ENCODE measurements around the gene ARSB.

ARSB gene

GRCh38 chr5:78751872-78752271 is 233.2 kb downstream of the ARSB start:
- H4K20me1 ChIP-seq (ENCODE audit: insufficient read depth, low read length, poor library complexity, severe bottlenecking), result no peaks in the 10 kb centered on the region

GRCh38 chr5:78750281-78750680 is 234.8 kb downstream of the ARSB start:
- H3K4me3 ChIP-seq (ENCODE audit: low read length, poor library complexity, severe bottlenecking), result no peak overlapping the region
- no peaks in the 10 kb centered on the region for H4K20me1 ChIP-seq (ENCODE audit: insufficient read depth, low read length, poor library complexity, severe bottlenecking)
- no peaks in the 10 kb centered on the region for H3F3A ChIP-seq (ENCODE audit: low read depth)
- H3K27me3 ChIP-seq (ENCODE audit: insufficient read depth, low read length, poor library complexity, severe bottlenecking), result no peaks in the 10 kb centered on the region
- no peak overlapping the region for H3K4me2 ChIP-seq (ENCODE audit: low read depth, low read length, poor library complexity, severe bottlenecking)
- no peak for TF ChIP-seq EZH2phosphoT487 (IDR thresholded peaks at IDR 0.05; ENCODE audit: borderline replicate concordance)
- no peak for TF ChIP-seq CTCF (conservative IDR thresholded peaks at IDR 0.05; ENCODE audit: low read length)
- H3K9ac ChIP-seq (ENCODE audit: low read depth, low read length, poor library complexity, severe bottlenecking), result no peak overlapping the region
- H2AFZ ChIP-seq (ENCODE audit: low read length), result no peak overlapping the region
- H3K9me2 ChIP-seq (replicated peaks; ENCODE audit: low read depth, low read length), result no peaks in the 10 kb centered on the region
- no peaks in the 10 kb centered on the region for H3K36me3 ChIP-seq (ENCODE audit: insufficient read depth, low read length)
- H3K79me2 ChIP-seq (ENCODE audit: insufficient read depth, low read length), result no peaks in the 10 kb centered on the region
- no peaks in the 10 kb centered on the region for H3K9me3 ChIP-seq (ENCODE audit: insufficient read depth, low read depth, low read length)
- H3K4me1 ChIP-seq (ENCODE audit: insufficient read depth, low read length, poor library complexity, severe bottlenecking), result peaks cover 3% of the 10 kb centered on the region

More at GRCh38 chr5:78751872-78752271, 233.2 kb downstream of the ARSB start:
- H3K79me2 ChIP-seq (ENCODE audit: insufficient read depth, low read length), result no peaks in the 10 kb centered on the region
- H3K27me3 ChIP-seq (ENCODE audit: insufficient read depth, low read length, poor library complexity, severe bottlenecking), result no peaks in the 10 kb centered on the region
- H3K9me2 ChIP-seq (replicated peaks; ENCODE audit: low read depth, low read length), result no peaks in the 10 kb centered on the region
- no peaks in the 10 kb centered on the region for H3K36me3 ChIP-seq (ENCODE audit: insufficient read depth, low read length)
- H3F3A ChIP-seq (ENCODE audit: low read depth), result no peaks in the 10 kb centered on the region
- no peaks in the 10 kb centered on the region for H3K9me3 ChIP-seq (ENCODE audit: insufficient read depth, low read depth, low read length)
- TF ChIP-seq CTCF (conservative IDR thresholded peaks at IDR 0.05; ENCODE audit: low read length), result no peak
- no peak for TF ChIP-seq EZH2phosphoT487 (IDR thresholded peaks at IDR 0.05; ENCODE audit: borderline replicate concordance)
- no peak overlapping the region for H3K9ac ChIP-seq (ENCODE audit: low read depth, low read length, poor library complexity, severe bottlenecking)
- H2AFZ ChIP-seq (ENCODE audit: low read length), result no peak overlapping the region
- peaks cover 5% of the 10 kb centered on the region for H3K4me1 ChIP-seq (ENCODE audit: insufficient read depth, low read length, poor library complexity, severe bottlenecking)
- H3K4me2 ChIP-seq (ENCODE audit: low read depth, low read length, poor library complexity, severe bottlenecking), result no peak overlapping the region
- H3K4me3 ChIP-seq (ENCODE audit: low read length, poor library complexity, severe bottlenecking), result no peak overlapping the region

DNA sequence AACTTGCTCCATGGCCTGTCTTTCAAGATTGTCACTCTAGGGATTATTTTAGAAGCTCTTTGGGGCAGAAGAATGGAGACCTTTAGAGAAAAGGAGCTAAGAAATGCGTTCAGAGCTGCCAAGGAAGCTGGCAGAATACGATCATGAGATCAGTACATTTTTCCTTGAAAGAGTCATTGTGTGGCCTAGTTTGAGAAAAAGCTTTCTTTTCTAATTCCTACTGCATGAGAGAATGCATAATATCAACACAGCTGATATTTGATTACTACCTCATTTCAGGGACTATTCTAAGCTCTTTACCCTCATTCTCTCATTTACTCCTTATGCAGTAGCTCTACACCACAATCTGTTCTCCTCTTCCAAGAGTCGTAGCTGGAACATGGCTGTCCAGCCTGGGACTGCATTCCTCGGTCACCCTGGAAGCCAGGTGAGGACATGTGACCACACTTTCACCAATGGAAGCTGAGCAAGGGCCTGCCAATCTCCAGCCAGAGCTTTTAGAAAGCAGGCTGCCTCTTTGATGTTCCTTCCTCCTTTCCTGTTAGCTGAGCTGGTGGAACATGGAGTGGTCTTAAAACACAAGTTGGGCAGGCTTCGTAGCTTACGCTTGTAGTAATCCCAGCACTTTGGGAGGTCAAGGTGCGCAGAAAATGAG is 237.3 kb downstream of the ARSB start:
- Histone ChIP-seq H3K4me2 (ENCODE audit: low read depth, low read length, poor library complexity, severe bottlenecking) (no peak overlapping the region), H3K9ac (ENCODE audit: low read depth, low read length, poor library complexity, severe bottlenecking) (no peak overlapping the region), H3K36me3 (ENCODE audit: insufficient read depth, low read length) (no peaks in the 10 kb centered on the region), H2AFZ (ENCODE audit: low read length) (no peak overlapping the region; the same call in 1 of the 2 replicates), H3K9me3 (ENCODE audit: insufficient read depth, low read depth, low read length) (no peaks in the 10 kb centered on the region), H3K79me2 (ENCODE audit: insufficient read depth, low read length) (no peaks in the 10 kb centered on the region), H3F3A (ENCODE audit: low read depth) (no peaks in the 10 kb centered on the region), H3K9me2 (replicated peaks; ENCODE audit: low read depth, low read length) (no peaks in the 10 kb centered on the region), H3K4me3 (ENCODE audit: low read length, poor library complexity, severe bottlenecking) (no peak overlapping the region), H3K27me3 (ENCODE audit: insufficient read depth, low read length, poor library complexity, severe bottlenecking) (no peaks in the 10 kb centered on the region), H4K20me1 (ENCODE audit: insufficient read depth, low read length, poor library complexity, severe bottlenecking) (no peaks in the 10 kb centered on the region), H3K4me1 (ENCODE audit: insufficient read depth, low read length, poor library complexity, severe bottlenecking) (no peaks in the 10 kb centered on the region)
- TF ChIP-seq EZH2phosphoT487 (IDR thresholded peaks at IDR 0.05; ENCODE audit: borderline replicate concordance) (no peak), CTCF (conservative IDR thresholded peaks at IDR 0.05; ENCODE audit: low read length) (no peak)
